Measurements from ENCODE around the gene LUM. TPM values are rescaled to one million over a fixed set of nuclear protein-coding genes. Genes with fewer than 3 reads are reported as not detected.

Gene LUM
- total and polyA plus RNA-seq, 5 experiments from 2014 or later, result not detected

GRCh38 chr12:91057368-91058165 lies 53.7 kb downstream of the LUM start, which contains the start of gene KERA:
Gene KERA (minus strand): TSS chr12:91058024. CDS start chr12:91056281, 1,743 bp downstream.
- Mint-ChIP-seq H3K27ac (no peak within 1 kb of the TSS), H3K4me1 (no peaks in the 10 kb centered on the region), H3K36me3 (no peaks in the 10 kb centered on the region), H3K9me3 (no peaks in the 10 kb centered on the region), H3K4me3 (no peak within 1 kb of the TSS), H3K27me3 (peaks cover 0 to 3% (median 0%) of the 10 kb centered on the region in 5 donors)
- no peak for ATAC-seq
- POLR2A ChIA-PET, result no interaction called here
- no peak for DNase-seq

- H3K27me3 Mint-ChIP-seq, result peaks cover 0 to 3% (median 0%) of the 10 kb centered on the region in 5 donors
- H3K27ac Mint-ChIP-seq, result no peak overlapping the region
- POLR2A ChIA-PET, result no interaction called here
- no peak for ATAC-seq
- no peak overlapping the region for H3K4me3 Mint-ChIP-seq
- no peak for DNase-seq
- H3K4me1 Mint-ChIP-seq, result no peaks in the 10 kb centered on the region
- no peaks in the 10 kb centered on the region for H3K9me3 Mint-ChIP-seq
- no peaks in the 10 kb centered on the region for H3K36me3 Mint-ChIP-seq
These were observed 54.8 kb downstream of the LUM start for GRCh38 chr12:91056488-91056887.

- no peak overlapping the region for H3K27ac Mint-ChIP-seq
- POLR2A ChIA-PET, result no interaction called here
- H3K27me3 Mint-ChIP-seq, result peaks cover 0 to 4% (median 0%) of the 10 kb centered on the region in 5 donors
- no peaks in the 10 kb centered on the region for H3K36me3 Mint-ChIP-seq
- no peak overlapping the region for H3K4me3 Mint-ChIP-seq
- no peak for ATAC-seq
- H3K4me1 Mint-ChIP-seq, result no peaks in the 10 kb centered on the region
- H3K9me3 Mint-ChIP-seq, result no peaks in the 10 kb centered on the region
- no peak for DNase-seq
These were observed 55.3 kb downstream of the LUM start for GRCh38 chr12:91055976-91056375.

- H3K4me1 Mint-ChIP-seq, result no peaks in the 10 kb centered on the region
- H3K27me3 Mint-ChIP-seq, result peaks cover 0 to 4% (median 0%) of the 10 kb centered on the region in 5 donors
- no peak for DNase-seq
- ATAC-seq, result no peak
- H3K4me3 Mint-ChIP-seq, result no peak overlapping the region
- no peak overlapping the region for H3K27ac Mint-ChIP-seq
- no peaks in the 10 kb centered on the region for H3K36me3 Mint-ChIP-seq
- POLR2A ChIA-PET, result no interaction called here
- no peaks in the 10 kb centered on the region for H3K9me3 Mint-ChIP-seq
These were observed 57.2 kb downstream of the LUM start for GRCh38 chr12:91053951-91054715.

Other genes with a start within 250 kb of the LUM start
- gene CCER1, start 156.3 kb downstream of the LUM start, total RNA-seq, result not detected
- gene CCER1, start 156.3 kb downstream of the LUM start, polyA plus RNA-seq, result not detected
- not detected for gene EPYC, start 106.5 kb downstream of the LUM start, total RNA-seq
- not detected for gene EPYC, start 106.5 kb downstream of the LUM start, polyA plus RNA-seq
- not detected for gene KERA, start 53.5 kb downstream of the LUM start, total RNA-seq
- gene KERA, start 53.5 kb downstream of the LUM start, polyA plus RNA-seq, result not detected
- gene DCN, start 71.3 kb upstream of the LUM start, total RNA-seq, result not detected
- gene DCN, start 71.3 kb upstream of the LUM start, polyA plus RNA-seq, result not detected